HEK293 (cell line): ENCODE data around the gene C1orf21.

ENCODE experiments used
- CTCF ChIA-PET: fragments of 350-600 bp; formaldehyde crosslinking; extraction: SDS; loops from one replicate; lab custom pipeline; 2021; ENCODE audit warnings: antibody characterized with exemption; lab: Yijun Ruan, JAX
- POLR2A ChIA-PET: fragments of 300-600 bp; formaldehyde crosslinking; extraction: SDS; loops from one replicate; lab custom pipeline; 2020; ENCODE audit warnings: antibody characterized with exemption, inconsistent platforms; lab: Yijun Ruan, JAX
- H3K27ac ChIP-seq: fragments of 200-500 bp; sonication (Bioruptor generic); 2 replicates; pipeline ENCODE4 v1.5.1; 2014; ENCODE audit warnings: low read depth, low read length, control low read depth, inconsistent platforms; ENCODE audit errors: extremely low read depth
- H3K36me3 ChIP-seq, 2 experiments: fragments of 200-500 bp in 1 of 2; sonication (Bioruptor generic) in 1 of 2; 1 replicate in 1 of 2; 2 replicates in 1 of 2; pipeline ENCODE4 v1.5.1; 2014 to 2017; ENCODE audit warnings: inconsistent platforms in 2 of 2, low read length in 2 of 2; ENCODE audit not compliant: control insufficient read depth in 2 of 2, insufficient read depth in 1 of 2
- H3K4me1 ChIP-seq: fragments of 200-500 bp; sonication (Bioruptor generic); 2 replicates; pipeline ENCODE4 v1.5.1; 2014; ENCODE audit warnings: mild to moderate bottlenecking, low read length, inconsistent platforms; ENCODE audit not compliant: control insufficient read depth, insufficient read depth
- H3K4me3 ChIP-seq: 2 replicates; pipeline ENCODE4 v1.5.1; 2011; ENCODE audit warnings: low read depth, mild to moderate bottlenecking, control low read depth, low read length, moderate library complexity
- H3K9me3 ChIP-seq: fragments of 200-500 bp; sonication (Bioruptor generic); 2 replicates; pipeline ENCODE4 v1.5.1; 2014; ENCODE audit warnings: low read depth, low read length, inconsistent platforms; ENCODE audit not compliant: control insufficient read depth, insufficient read depth
- ZFP37 ChIP-seq: fragments of 450-650 bp; formaldehyde crosslinking; IDR thresholded peaks from 2 replicates; pipeline ENCODE4 v1.5.1; 2016; ENCODE audit warnings: missing biosample characterization, missing genetic modification characterization
- ZNF146 ChIP-seq: fragments of 450-650 bp; formaldehyde crosslinking; IDR thresholded peaks from 2 replicates; pipeline ENCODE4 v1.5.1; 2016; ENCODE audit warnings: missing biosample characterization, missing genetic modification characterization

The C1orf21 gene

DNA sequence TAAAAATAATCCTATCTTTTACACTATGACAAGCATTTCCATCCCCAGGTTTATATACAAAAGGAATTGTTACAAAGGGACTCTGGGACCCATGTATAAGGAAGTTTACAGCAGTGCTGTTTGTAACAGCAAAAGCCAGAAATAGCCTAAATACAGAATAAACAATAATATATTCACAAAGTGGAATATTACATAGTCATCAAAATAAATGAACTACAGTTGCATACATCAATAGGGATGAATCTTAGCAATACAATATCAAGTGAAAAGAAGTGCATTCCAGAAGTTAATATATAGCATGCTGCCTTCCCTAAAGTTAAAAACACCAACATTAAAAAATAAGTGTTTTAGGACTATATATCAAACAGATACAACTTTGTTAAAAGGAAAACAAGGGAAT lies 290.5 kb downstream of the C1orf21 start:
- POLR2A ChIA-PET = no interaction called here
- no peak overlapping the region for H3K27ac ChIP-seq
- H3K4me3 ChIP-seq = no peak overlapping the region
- H3K36me3 ChIP-seq = no peaks in the 10 kb centered on the region
- H3K9me3 ChIP-seq = no peaks in the 10 kb centered on the region
- TF ChIP-seq ZFP37 (tag by site-specific recombination) (no peak), ZNF146 (peak; percentile 33; the same call in 1 of the 2 replicates)
- no peaks in the 10 kb centered on the region for H3K4me1 ChIP-seq
- CTCF ChIA-PET = interaction anchor here (0.5 to 4.7 kb wide), 2 partner anchors 13 to 468 kb away, joined by 3 to 19 read pairs; no protein-coding TSS in a partner anchor
